GM23338 (cell line): ENCODE measurements around the gene SEC14L1. TPM values are rescaled to one million over a fixed set of nuclear protein-coding genes. Genes with fewer than 3 reads are reported as not detected.

Source experiments
- ATAC-seq: fragments of 200-7000 bp; cut with Tn5 transposase; 3 replicates; pipeline ENCODE4 v1.9.1; 2020
- DNase-seq: peaks from one replicate; pipeline ENCODE4 v3.0.0-alpha.2; 2015; ENCODE audit warnings: low spot score
- H2AFZ ChIP-seq: fragments of 200-600 bp; sonication (generic); 2 replicates; pipeline ENCODE4 v1.8.0; 2016; ENCODE audit warnings: antibody characterized with exemption, mild to moderate bottlenecking, moderate library complexity
- H3F3A ChIP-seq: fragments of 200-600 bp; sonication (generic); replicated peaks from 2 replicates; pipeline ENCODE4 v1.8.0; 2017; ENCODE audit warnings: antibody characterized with exemption, mixed run types, low read depth
- H3K27ac ChIP-seq: fragments of 200-600 bp; sonication (generic); 2 replicates; pipeline ENCODE4 v1.6.1; 2016; ENCODE audit warnings: low read depth
- H3K27me3 ChIP-seq: fragments of 200-600 bp; sonication (generic); 2 replicates; pipeline ENCODE4 v1.8.0; 2016; ENCODE audit warnings: mild to moderate bottlenecking, mixed run types, moderate library complexity; ENCODE audit not compliant: insufficient read depth
- H3K36me3 ChIP-seq: fragments of 200-600 bp; sonication (generic); 2 replicates; pipeline ENCODE4 v1.8.0; 2016; ENCODE audit warnings: mild to moderate bottlenecking; ENCODE audit not compliant: insufficient read depth
- H3K4me1 ChIP-seq: fragments of 200-600 bp; sonication (generic); 2 replicates; pipeline ENCODE4 v1.8.0; 2016; ENCODE audit warnings: mild to moderate bottlenecking, moderate library complexity; ENCODE audit not compliant: insufficient read depth
- H3K4me2 ChIP-seq: fragments of 200-600 bp; sonication (generic); 2 replicates; pipeline ENCODE4 v1.7.1; 2017; ENCODE audit warnings: mixed run types
- H3K4me3 ChIP-seq: fragments of 200-600 bp; sonication (generic); 2 replicates; pipeline ENCODE4 v1.6.1; 2016; ENCODE audit warnings: mixed run types
- H3K79me2 ChIP-seq: fragments of 200-600 bp; sonication (generic); replicated peaks from 2 replicates; pipeline ENCODE4 v1.8.0; 2017; ENCODE audit warnings: mild to moderate bottlenecking; ENCODE audit not compliant: insufficient read depth
- H3K9me2 ChIP-seq: fragments of 200-600 bp; sonication (generic); 2 replicates; pipeline ENCODE4 v1.8.0; 2017; ENCODE audit not compliant: insufficient read depth
- H4K20me1 ChIP-seq: fragments of 200-600 bp; sonication (generic); replicated peaks from 2 replicates; pipeline ENCODE4 v1.8.0; 2017; ENCODE audit warnings: mild to moderate bottlenecking; ENCODE audit not compliant: insufficient read depth
- H3K27ac Mint-ChIP-seq: 2 replicates; pipeline ENCODE4 v1.8.0; 2020; ENCODE audit warnings: inconsistent platforms, mild to moderate bottlenecking, moderate library complexity, mixed read lengths
- H3K27me3 Mint-ChIP-seq: 3 replicates; pipeline ENCODE4 v1.8.0; 2022; ENCODE audit warnings: low read depth, mild to moderate bottlenecking, moderate library complexity, mixed read lengths, inconsistent platforms; ENCODE audit not compliant: insufficient read depth, poor library complexity
- H3K36me3 Mint-ChIP-seq: 3 replicates; pipeline ENCODE4 v1.8.0; 2021; ENCODE audit warnings: low read depth, mild to moderate bottlenecking, inconsistent platforms, moderate library complexity, mixed read lengths
- H3K4me1 Mint-ChIP-seq: 3 replicates; pipeline ENCODE4 v1.8.0; 2020; ENCODE audit warnings: mild to moderate bottlenecking, inconsistent platforms, mixed read lengths
- H3K4me3 Mint-ChIP-seq: 3 replicates; pipeline ENCODE4 v1.8.0; 2021; ENCODE audit warnings: moderate library complexity, mild to moderate bottlenecking, inconsistent platforms, mixed read lengths
- H3K9me3 Mint-ChIP-seq: 3 replicates; pipeline ENCODE4 v1.8.0; 2020; ENCODE audit warnings: moderate library complexity, mild to moderate bottlenecking, inconsistent platforms, mixed read lengths
- CREB1 ChIP-seq: fragments of 250-450 bp; sonication (Bioruptor Pico); IDR thresholded peaks from 2 replicates; pipeline ENCODE4 v1.5.0; 2020; ENCODE audit warnings: low read depth, mild to moderate bottlenecking, moderate library complexity
- EZH2 ChIP-seq: fragments of 200-600 bp; sonication (generic); IDR thresholded peaks from one replicate; pipeline ENCODE4 v1.8.0; 2017; ENCODE audit warnings: antibody characterized with exemption, mild to moderate bottlenecking, low read depth; ENCODE audit not compliant: unreplicated experiment
- EZH2phosphoT487 ChIP-seq: fragments of 200-600 bp; sonication (generic); IDR thresholded peaks from one replicate; pipeline ENCODE4 v1.8.1; 2018; ENCODE audit warnings: antibody characterized with exemption; ENCODE audit not compliant: unreplicated experiment
- JUNB ChIP-seq: IDR thresholded peaks from one replicate; pipeline ENCODE4 v1.6.1; 2016; ENCODE audit warnings: antibody characterized with exemption; ENCODE audit not compliant: unreplicated experiment
- NANOG ChIP-seq: IDR thresholded peaks from 2 replicates; pipeline ENCODE4 v1.6.1; 2016; ENCODE audit warnings: antibody characterized with exemption, borderline replicate concordance
- POLR2AphosphoS5 ChIP-seq: IDR thresholded peaks from 2 replicates; pipeline ENCODE4 v1.6.1; 2016; ENCODE audit warnings: antibody characterized with exemption, low read depth
- STAT1 ChIP-seq: IDR thresholded peaks from one replicate; pipeline ENCODE4 v1.6.1; 2016; ENCODE audit warnings: antibody characterized with exemption; ENCODE audit not compliant: unreplicated experiment
- ZNF114 ChIP-seq: fragments of 250-450 bp; sonication (Bioruptor Pico); IDR thresholded peaks from 2 replicates; pipeline ENCODE4 v1.5.0; 2020; ENCODE audit warnings: mild to moderate bottlenecking, moderate library complexity
- ZNF331 ChIP-seq: fragments of 250-450 bp; sonication (Bioruptor Pico); IDR thresholded peaks from 2 replicates; pipeline ENCODE4 v1.5.0; 2020; ENCODE audit warnings: low read depth, mild to moderate bottlenecking, moderate library complexity
- polyA plus RNA-seq: library from polyadenylated mRNA; unstranded; fragments of >200 nt; fragmentation: Nextera tagmentation; extraction: Ambion mirVana; gene quantifications from 2 replicates; pipeline ENCODE4 v1.2.1, GENCODE V29; 2016
- total RNA-seq: library from RNA; depleted of rRNA; stranded (reverse); fragments of >200 nt; shearing (Covaris generic); gene quantifications from 2 replicates; pipeline ENCODE4 v1.2.3, GENCODE V29; 2014
- TF ChIP-seq, protein P1 (sequence below): IDR thresholded peaks from one replicate; pipeline ENCODE4 v1.6.1; 2018; ENCODE audit warnings: antibody characterized with exemption; ENCODE audit not compliant: unreplicated experiment
- TF ChIP-seq, protein P2 (sequence below), 2 experiments: fragments of 200-600 bp in 1 of 2; sonication (generic) in 1 of 2; conservative IDR thresholded peaks; 2 replicates each; pipeline versions ENCODE4 v1.5.1 to v1.6.1; 2016 to 2017; ENCODE audit warnings: antibody characterized with exemption in 2 of 2, low read depth in 2 of 2, mild to moderate bottlenecking in 2 of 2, moderate library complexity in 1 of 2
- TF ChIP-seq, protein P3 (sequence below): fragments of 250-450 bp; sonication (Bioruptor Pico); IDR thresholded peaks from 2 replicates; pipeline ENCODE4 v1.5.0; 2020; ENCODE audit warnings: mild to moderate bottlenecking, moderate library complexity
- TF ChIP-seq, protein P4 (sequence below): IDR thresholded peaks from 2 replicates; pipeline ENCODE4 v1.6.1; 2016; ENCODE audit warnings: antibody characterized with exemption

SEC14L1 gene
- total and polyA plus RNA-seq, 2 experiments from 2014 or later: 26.8 to 54.8 TPM

- Mint-ChIP-seq H3K4me3 (no peak overlapping the region), H3K27ac (no peak overlapping the region), H3K4me1 (no peaks in the 10 kb centered on the region), H3K36me3 (peaks cover 66% of the 10 kb centered on the region), H3K9me3 (no peaks in the 10 kb centered on the region), H3K27me3 (peaks cover 2% of the 10 kb centered on the region)
- TF ChIP-seq NANOG: no peak
- TF ChIP-seq, protein P1, sequence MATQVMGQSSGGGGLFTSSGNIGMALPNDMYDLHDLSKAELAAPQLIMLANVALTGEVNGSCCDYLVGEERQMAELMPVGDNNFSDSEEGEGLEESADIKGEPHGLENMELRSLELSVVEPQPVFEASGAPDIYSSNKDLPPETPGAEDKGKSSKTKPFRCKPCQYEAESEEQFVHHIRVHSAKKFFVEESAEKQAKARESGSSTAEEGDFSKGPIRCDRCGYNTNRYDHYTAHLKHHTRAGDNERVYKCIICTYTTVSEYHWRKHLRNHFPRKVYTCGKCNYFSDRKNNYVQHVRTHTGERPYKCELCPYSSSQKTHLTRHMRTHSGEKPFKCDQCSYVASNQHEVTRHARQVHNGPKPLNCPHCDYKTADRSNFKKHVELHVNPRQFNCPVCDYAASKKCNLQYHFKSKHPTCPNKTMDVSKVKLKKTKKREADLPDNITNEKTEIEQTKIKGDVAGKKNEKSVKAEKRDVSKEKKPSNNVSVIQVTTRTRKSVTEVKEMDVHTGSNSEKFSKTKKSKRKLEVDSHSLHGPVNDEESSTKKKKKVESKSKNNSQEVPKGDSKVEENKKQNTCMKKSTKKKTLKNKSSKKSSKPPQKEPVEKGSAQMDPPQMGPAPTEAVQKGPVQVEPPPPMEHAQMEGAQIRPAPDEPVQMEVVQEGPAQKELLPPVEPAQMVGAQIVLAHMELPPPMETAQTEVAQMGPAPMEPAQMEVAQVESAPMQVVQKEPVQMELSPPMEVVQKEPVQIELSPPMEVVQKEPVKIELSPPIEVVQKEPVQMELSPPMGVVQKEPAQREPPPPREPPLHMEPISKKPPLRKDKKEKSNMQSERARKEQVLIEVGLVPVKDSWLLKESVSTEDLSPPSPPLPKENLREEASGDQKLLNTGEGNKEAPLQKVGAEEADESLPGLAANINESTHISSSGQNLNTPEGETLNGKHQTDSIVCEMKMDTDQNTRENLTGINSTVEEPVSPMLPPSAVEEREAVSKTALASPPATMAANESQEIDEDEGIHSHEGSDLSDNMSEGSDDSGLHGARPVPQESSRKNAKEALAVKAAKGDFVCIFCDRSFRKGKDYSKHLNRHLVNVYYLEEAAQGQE: no peak
- TF ChIP-seq POLR2AphosphoS5: no peak
- TF ChIP-seq ZNF331: no peak
- TF ChIP-seq, protein P2, sequence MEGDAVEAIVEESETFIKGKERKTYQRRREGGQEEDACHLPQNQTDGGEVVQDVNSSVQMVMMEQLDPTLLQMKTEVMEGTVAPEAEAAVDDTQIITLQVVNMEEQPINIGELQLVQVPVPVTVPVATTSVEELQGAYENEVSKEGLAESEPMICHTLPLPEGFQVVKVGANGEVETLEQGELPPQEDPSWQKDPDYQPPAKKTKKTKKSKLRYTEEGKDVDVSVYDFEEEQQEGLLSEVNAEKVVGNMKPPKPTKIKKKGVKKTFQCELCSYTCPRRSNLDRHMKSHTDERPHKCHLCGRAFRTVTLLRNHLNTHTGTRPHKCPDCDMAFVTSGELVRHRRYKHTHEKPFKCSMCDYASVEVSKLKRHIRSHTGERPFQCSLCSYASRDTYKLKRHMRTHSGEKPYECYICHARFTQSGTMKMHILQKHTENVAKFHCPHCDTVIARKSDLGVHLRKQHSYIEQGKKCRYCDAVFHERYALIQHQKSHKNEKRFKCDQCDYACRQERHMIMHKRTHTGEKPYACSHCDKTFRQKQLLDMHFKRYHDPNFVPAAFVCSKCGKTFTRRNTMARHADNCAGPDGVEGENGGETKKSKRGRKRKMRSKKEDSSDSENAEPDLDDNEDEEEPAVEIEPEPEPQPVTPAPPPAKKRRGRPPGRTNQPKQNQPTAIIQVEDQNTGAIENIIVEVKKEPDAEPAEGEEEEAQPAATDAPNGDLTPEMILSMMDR (conservative IDR thresholded peaks at IDR 0.05; ENCODE audit: low read depth in 2 of 2): no peak
- TF ChIP-seq ZNF114 (CRISPR knock-in tag): no peak
- no peak for TF ChIP-seq STAT1
- no peak for TF ChIP-seq EZH2
- TF ChIP-seq JUNB: no peak
- TF ChIP-seq, protein P3, sequence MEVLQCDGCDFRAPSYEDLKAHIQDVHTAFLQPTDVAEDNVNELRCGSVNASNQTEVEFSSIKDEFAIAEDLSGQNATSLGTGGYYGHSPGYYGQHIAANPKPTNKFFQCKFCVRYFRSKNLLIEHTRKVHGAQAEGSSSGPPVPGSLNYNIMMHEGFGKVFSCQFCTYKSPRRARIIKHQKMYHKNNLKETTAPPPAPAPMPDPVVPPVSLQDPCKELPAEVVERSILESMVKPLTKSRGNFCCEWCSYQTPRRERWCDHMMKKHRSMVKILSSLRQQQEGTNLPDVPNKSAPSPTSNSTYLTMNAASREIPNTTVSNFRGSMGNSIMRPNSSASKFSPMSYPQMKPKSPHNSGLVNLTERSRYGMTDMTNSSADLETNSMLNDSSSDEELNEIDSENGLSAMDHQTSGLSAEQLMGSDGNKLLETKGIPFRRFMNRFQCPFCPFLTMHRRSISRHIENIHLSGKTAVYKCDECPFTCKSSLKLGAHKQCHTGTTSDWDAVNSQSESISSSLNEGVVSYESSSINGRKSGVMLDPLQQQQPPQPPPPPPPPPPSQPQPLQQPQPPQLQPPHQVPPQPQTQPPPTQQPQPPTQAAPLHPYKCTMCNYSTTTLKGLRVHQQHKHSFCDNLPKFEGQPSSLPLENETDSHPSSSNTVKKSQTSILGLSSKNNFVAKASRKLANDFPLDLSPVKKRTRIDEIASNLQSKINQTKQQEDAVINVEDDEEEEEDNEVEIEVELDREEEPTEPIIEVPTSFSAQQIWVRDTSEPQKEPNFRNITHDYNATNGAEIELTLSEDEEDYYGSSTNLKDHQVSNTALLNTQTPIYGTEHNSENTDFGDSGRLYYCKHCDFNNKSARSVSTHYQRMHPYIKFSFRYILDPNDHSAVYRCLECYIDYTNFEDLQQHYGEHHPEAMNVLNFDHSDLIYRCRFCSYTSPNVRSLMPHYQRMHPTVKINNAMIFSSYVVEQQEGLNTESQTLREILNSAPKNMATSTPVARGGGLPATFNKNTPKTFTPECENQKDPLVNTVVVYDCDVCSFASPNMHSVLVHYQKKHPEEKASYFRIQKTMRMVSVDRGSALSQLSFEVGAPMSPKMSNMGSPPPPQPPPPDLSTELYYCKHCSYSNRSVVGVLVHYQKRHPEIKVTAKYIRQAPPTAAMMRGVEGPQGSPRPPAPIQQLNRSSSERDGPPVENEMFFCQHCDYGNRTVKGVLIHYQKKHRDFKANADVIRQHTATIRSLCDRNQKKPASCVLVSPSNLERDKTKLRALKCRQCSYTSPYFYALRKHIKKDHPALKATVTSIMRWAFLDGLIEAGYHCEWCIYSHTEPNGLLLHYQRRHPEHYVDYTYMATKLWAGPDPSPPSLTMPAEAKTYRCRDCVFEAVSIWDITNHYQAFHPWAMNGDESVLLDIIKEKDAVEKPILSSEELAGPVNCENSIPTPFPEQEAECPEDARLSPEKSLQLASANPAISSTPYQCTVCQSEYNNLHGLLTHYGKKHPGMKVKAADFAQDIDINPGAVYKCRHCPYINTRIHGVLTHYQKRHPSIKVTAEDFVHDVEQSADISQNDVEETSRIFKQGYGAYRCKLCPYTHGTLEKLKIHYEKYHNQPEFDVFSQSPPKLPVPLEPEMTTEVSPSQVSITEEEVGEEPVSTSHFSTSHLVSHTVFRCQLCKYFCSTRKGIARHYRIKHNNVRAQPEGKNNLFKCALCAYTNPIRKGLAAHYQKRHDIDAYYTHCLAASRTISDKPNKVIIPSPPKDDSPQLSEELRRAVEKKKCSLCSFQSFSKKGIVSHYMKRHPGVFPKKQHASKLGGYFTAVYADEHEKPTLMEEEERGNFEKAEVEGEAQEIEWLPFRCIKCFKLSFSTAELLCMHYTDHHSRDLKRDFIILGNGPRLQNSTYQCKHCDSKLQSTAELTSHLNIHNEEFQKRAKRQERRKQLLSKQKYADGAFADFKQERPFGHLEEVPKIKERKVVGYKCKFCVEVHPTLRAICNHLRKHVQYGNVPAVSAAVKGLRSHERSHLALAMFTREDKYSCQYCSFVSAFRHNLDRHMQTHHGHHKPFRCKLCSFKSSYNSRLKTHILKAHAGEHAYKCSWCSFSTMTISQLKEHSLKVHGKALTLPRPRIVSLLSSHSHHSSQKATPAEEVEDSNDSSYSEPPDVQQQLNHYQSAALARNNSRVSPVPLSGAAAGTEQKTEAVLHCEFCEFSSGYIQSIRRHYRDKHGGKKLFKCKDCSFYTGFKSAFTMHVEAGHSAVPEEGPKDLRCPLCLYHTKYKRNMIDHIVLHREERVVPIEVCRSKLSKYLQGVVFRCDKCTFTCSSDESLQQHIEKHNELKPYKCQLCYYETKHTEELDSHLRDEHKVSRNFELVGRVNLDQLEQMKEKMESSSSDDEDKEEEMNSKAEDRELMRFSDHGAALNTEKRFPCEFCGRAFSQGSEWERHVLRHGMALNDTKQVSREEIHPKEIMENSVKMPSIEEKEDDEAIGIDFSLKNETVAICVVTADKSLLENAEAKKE: no peak
- TF ChIP-seq EZH2phosphoT487: no peak
- TF ChIP-seq CREB1 (CRISPR knock-in tag): no peak
- TF ChIP-seq, protein P4, sequence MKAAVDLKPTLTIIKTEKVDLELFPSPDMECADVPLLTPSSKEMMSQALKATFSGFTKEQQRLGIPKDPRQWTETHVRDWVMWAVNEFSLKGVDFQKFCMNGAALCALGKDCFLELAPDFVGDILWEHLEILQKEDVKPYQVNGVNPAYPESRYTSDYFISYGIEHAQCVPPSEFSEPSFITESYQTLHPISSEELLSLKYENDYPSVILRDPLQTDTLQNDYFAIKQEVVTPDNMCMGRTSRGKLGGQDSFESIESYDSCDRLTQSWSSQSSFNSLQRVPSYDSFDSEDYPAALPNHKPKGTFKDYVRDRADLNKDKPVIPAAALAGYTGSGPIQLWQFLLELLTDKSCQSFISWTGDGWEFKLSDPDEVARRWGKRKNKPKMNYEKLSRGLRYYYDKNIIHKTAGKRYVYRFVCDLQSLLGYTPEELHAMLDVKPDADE: no peak
- H4K20me1 ChIP-seq: 0 out of 2 replicates have a peak, but pooled peaks cover 4% of the 10 kb centered on the region
- H3K36me3 ChIP-seq: peaks cover 45% of the 10 kb centered on the region
- ATAC-seq: no peak
- H3K4me2 ChIP-seq: no peak overlapping the region
- H3F3A ChIP-seq: no peaks in the 10 kb centered on the region
- H3K9me2 ChIP-seq: no peaks in the 10 kb centered on the region
- H3K4me3 ChIP-seq: no peak overlapping the region
- no peaks in the 10 kb centered on the region for H3K79me2 ChIP-seq
- no peak for DNase-seq
- no peaks in the 10 kb centered on the region for H3K4me1 ChIP-seq
- H3K27ac ChIP-seq: no peak overlapping the region
- H3K27me3 ChIP-seq: no peaks in the 10 kb centered on the region
- no peak overlapping the region for H2AFZ ChIP-seq
Observed at GRCh38 chr17:77197115-77197514, 56.3 kb downstream of the SEC14L1 start.
